OCI-LY7 (cell line): ENCODE results near the gene G3BP2. TPM values are rescaled to one million over a fixed set of nuclear protein-coding genes. Genes with fewer than 3 reads are reported as not detected.

Experiments
- BruUV-seq: library from RNA; stranded (reverse); fragments of 400-500 nt; replicated peaks from 2 replicates; lab custom pipeline; 2021; lab: Mats Ljungman, UMichigan
- CTCF ChIA-PET: fragments of 300-600 bp; sonication (Branson Sonifier 250); formaldehyde crosslinking; loops from one replicate; lab custom pipeline; 2022; ENCODE audit warnings: antibody characterized with exemption; ENCODE audit not compliant: unreplicated experiment; lab: Charles Lee
- POLR2A ChIA-PET: fragments of 300-600 bp; sonication (Branson Sonifier 250); formaldehyde crosslinking; loops from one replicate; lab custom pipeline; 2022; ENCODE audit warnings: antibody characterized with exemption; lab: Charles Lee
- DNase-seq: peaks from one replicate; pipeline ENCODE4 v3.0.0-alpha.2; 2015; ENCODE audit warnings: low spot score
- H2AFZ ChIP-seq: fragments of 200-600 bp; sonication (generic), shearing (Covaris generic); 2 replicates; pipeline ENCODE4 v1.6.1; 2014; ENCODE audit warnings: mild to moderate bottlenecking, antibody characterized with exemption, low read length, moderate library complexity
- H3K27ac ChIP-seq: fragments of 200-600 bp; sonication (generic); 2 replicates; pipeline ENCODE4 v1.5.1; 2014; ENCODE audit warnings: mixed run types, low read depth, mild to moderate bottlenecking, moderate library complexity, low read length, inconsistent platforms; ENCODE audit not compliant: poor library complexity, severe bottlenecking
- H3K36me3 ChIP-seq: fragments of 200-600 bp; sonication (generic); 2 replicates; pipeline ENCODE4 v1.6.1; 2014; ENCODE audit warnings: mild to moderate bottlenecking, antibody characterized with exemption, low read length, moderate library complexity, mixed read lengths; ENCODE audit not compliant: insufficient read depth
- H3K4me1 ChIP-seq: fragments of 200-600 bp; sonication (generic); 2 replicates; pipeline ENCODE4 v1.5.1; 2014; ENCODE audit warnings: mild to moderate bottlenecking, low read length; ENCODE audit not compliant: insufficient read depth, poor library complexity, severe bottlenecking
- H3K4me2 ChIP-seq: fragments of 200-600 bp; sonication (generic); 2 replicates; pipeline ENCODE4 v1.6.1; 2014; ENCODE audit warnings: mild to moderate bottlenecking, low read length
- H3K4me3 ChIP-seq: fragments of 200-600 bp; sonication (generic); 2 replicates; pipeline ENCODE4 v1.5.1; 2014; ENCODE audit warnings: mild to moderate bottlenecking, low read depth, low read length; ENCODE audit not compliant: poor library complexity, severe bottlenecking
- H3K79me2 ChIP-seq: fragments of 200-600 bp; sonication (generic); 2 replicates; pipeline ENCODE4 v1.6.1; 2016; ENCODE audit warnings: low read depth, mild to moderate bottlenecking, low read length, moderate library complexity, mixed read lengths; ENCODE audit not compliant: insufficient read depth
- H3K9me2 ChIP-seq: fragments of 200-600 bp; sonication (generic); 2 replicates; pipeline ENCODE4 v1.6.1; 2016; ENCODE audit warnings: mild to moderate bottlenecking, low read length, mixed read lengths; ENCODE audit not compliant: insufficient read depth
- H3K9me3 ChIP-seq: fragments of 200-600 bp; sonication (generic); 2 replicates; pipeline ENCODE4 v1.6.1; 2014; ENCODE audit warnings: mild to moderate bottlenecking, mixed run types, low read length, mixed read lengths
- H4K20me1 ChIP-seq: fragments of 200-600 bp; sonication (generic); 2 replicates; pipeline ENCODE4 v1.6.1; 2014; ENCODE audit warnings: mild to moderate bottlenecking, antibody characterized with exemption, low read length, moderate library complexity, mixed read lengths; ENCODE audit not compliant: insufficient read depth
- CTCF ChIP-seq: fragments of 200-600 bp; sonication (generic); conservative IDR thresholded peaks from 2 replicates; pipeline ENCODE4 v1.5.1; 2014; ENCODE audit warnings: mild to moderate bottlenecking, antibody characterized with exemption, low read length, moderate library complexity, mixed read lengths
- EZH2phosphoT487 ChIP-seq: fragments of 200-600 bp; sonication (generic); IDR thresholded peaks from 2 replicates; pipeline ENCODE4 v1.6.1; 2018; ENCODE audit warnings: low read depth, borderline replicate concordance, mild to moderate bottlenecking, mixed run types, antibody characterized with exemption, low read length, moderate library complexity, mixed read lengths
- intact Hi-C: fragments of 100-400 bp; cut with micrococcal nuclease; formaldehyde crosslinking; loops from one replicate; pipeline ENCODE4 v1.10.0; 2022; ENCODE audit not compliant: unreplicated experiment
- total RNA-seq, 2 experiments: library from RNA; depleted of rRNA in 1 of 2; stranded (reverse); fragments of >200 nt in 1 of 2; shearing (Covaris generic) in 1 of 2; gene quantifications; 2 replicates each; pipeline ENCODE4 v1.2.3, GENCODE V29; 2014 to 2022

G3BP2 gene
- total RNA-seq, 2 experiments from 2014 or later: 56.7 to 147 TPM

- CTCF ChIA-PET: no interaction called here
- Histone ChIP-seq H2AFZ (no peak overlapping the region), H3K9me3 (peaks cover 10% of the 10 kb centered on the region), H3K27ac (no peak overlapping the region), H3K4me2 (no peak overlapping the region), H3K9me2 (no peaks in the 10 kb centered on the region), H3K4me3 (no peak overlapping the region), H3K79me2 (no peaks in the 10 kb centered on the region), H3K4me1 (no peaks in the 10 kb centered on the region), H4K20me1 (no peaks in the 10 kb centered on the region), H3K36me3 (no peaks in the 10 kb centered on the region; the same call in 1 of the 2 replicates)
- no peak for DNase-seq
- no peak for TF ChIP-seq CTCF
- no peak for TF ChIP-seq EZH2phosphoT487
- BruUV-seq: no TSS peak
- POLR2A ChIA-PET: interaction anchor here (0.6 to 0.7 kb wide), 2 partner anchors 15 to 23 kb away, joined by 3 to 4 read pairs; no protein-coding TSS in a partner anchor
- intact Hi-C loops: no loop called here
Measured at GRCh38 chr4:75683482-75684155, 10.4 kb upstream of the G3BP2 start.

- BruUV-seq: no TSS peak
- Histone ChIP-seq H3K4me2 (no peak overlapping the region), H3K27ac (no peak overlapping the region), H3K4me1 (no peaks in the 10 kb centered on the region), H3K4me3 (no peak overlapping the region), H4K20me1 (no peaks in the 10 kb centered on the region), H3K79me2 (no peaks in the 10 kb centered on the region), H3K9me3 (no peaks in the 10 kb centered on the region), H3K36me3 (no peaks in the 10 kb centered on the region), H3K9me2 (no peaks in the 10 kb centered on the region), H2AFZ (no peak overlapping the region)
- POLR2A ChIA-PET: no interaction called here
- intact Hi-C loops: no loop called here
- no peak for DNase-seq
- CTCF ChIA-PET: no interaction called here
- TF ChIP-seq CTCF (no peak), EZH2phosphoT487 (no peak)
Measured at GRCh38 chr4:75679876-75680575, 6.8 kb upstream of the G3BP2 start.

- DNase-seq: no peak
- Histone ChIP-seq H3K4me3 (no peak overlapping the region), H3K4me1 (peaks cover 5% of the 10 kb centered on the region), H3K9me2 (no peaks in the 10 kb centered on the region), H3K9me3 (no peaks in the 10 kb centered on the region), H3K4me2 (no peak overlapping the region), H3K27ac (no peak overlapping the region), H2AFZ (no peak overlapping the region), H3K79me2 (peaks cover 4% of the 10 kb centered on the region; the same call in 1 of the 2 replicates), H4K20me1 (no peaks in the 10 kb centered on the region), H3K36me3 (no peaks in the 10 kb centered on the region)
- intact Hi-C loops: no loop called here
- ChIA-PET CTCF (no interaction called here), POLR2A (no interaction called here)
- no TSS peak for BruUV-seq
- no peak for TF ChIP-seq CTCF
- no peak for TF ChIP-seq EZH2phosphoT487
Measured at GRCh38 chr4:75678965-75679364, 5.8 kb upstream of the G3BP2 start.
